HG03378 (cell line): ENCODE results near the gene DNAJA4.

ENCODE experiments used
- ATAC-seq: cut with Tn5 transposase; IDR thresholded peaks from one replicate; pipeline ENCODE4 v1.9.1; 2021; ENCODE audit warnings: mild to moderate bottlenecking, moderate library complexity; ENCODE audit not compliant: unreplicated experiment

Gene DNAJA4

DNA sequence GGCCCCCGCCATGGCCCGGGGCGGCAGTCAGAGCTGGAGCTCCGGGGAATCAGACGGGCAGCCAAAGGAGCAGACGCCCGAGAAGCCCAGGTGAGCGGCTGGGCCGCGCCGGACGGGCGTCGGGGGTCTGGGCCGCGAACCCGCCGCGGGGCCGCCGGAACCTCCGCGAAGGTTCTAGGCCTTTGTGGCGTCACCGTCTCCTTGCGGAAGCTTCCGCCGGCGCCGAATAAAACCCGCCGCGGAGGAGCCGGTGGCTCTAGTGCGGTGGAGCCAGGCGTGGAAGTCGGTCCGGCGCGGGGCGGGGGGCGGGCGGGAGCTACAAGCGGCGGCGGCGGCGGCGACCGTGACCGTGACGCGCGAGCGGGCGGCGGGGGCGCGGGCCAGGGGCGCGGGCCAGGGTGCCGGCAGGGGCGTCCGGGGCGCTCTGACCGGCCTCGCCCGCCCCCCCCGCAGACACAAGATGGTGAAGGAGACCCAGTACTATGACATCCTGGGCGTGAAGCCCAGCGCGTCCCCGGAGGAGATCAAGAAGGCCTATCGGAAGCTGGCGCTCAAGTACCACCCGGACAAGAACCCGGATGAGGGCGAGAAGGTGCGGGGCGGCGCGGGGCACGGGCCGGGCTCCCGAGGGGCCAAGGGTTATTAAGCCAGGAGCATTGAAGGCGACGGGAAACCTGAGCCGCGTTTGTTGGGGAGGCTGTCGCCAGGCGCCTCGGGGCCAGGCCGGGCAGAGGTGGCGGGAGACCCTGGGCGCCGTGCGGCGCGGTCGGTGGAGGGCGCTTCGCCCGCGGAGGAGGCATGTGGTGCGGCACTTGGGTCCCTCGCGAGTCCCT is at the start of gene DNAJA4:
TSS of gene DNAJA4 (plus strand) at position 259 of the 833 bp plus-strand sequence. CDS start at position 461, 202 bp downstream.
- no peak for ATAC-seq

- ATAC-seq, result no peak
These were observed 47.9 kb upstream of the DNAJA4 start for GRCh38 chr15:78216276-78217104.

GRCh38 chr15:78220713-78221112 is 43.6 kb upstream of the DNAJA4 start:
- no peak for ATAC-seq

- no peak for ATAC-seq
These were observed 41.5 kb upstream of the DNAJA4 start for GRCh38 chr15:78222745-78223395.

- no peak for ATAC-seq
These were observed 40.9 kb upstream of the DNAJA4 start for GRCh38 chr15:78223396-78224022.

GRCh38 chr15:78224023-78224411 is 40.3 kb upstream of the DNAJA4 start:
- ATAC-seq, result no peak

GRCh38 chr15:78225783-78226541 is 38.4 kb upstream of the DNAJA4 start:
- ATAC-seq, result no peak

GRCh38 chr15:78228356-78228996 is 35.9 kb upstream of the DNAJA4 start:
- ATAC-seq, result no peak

DNA sequence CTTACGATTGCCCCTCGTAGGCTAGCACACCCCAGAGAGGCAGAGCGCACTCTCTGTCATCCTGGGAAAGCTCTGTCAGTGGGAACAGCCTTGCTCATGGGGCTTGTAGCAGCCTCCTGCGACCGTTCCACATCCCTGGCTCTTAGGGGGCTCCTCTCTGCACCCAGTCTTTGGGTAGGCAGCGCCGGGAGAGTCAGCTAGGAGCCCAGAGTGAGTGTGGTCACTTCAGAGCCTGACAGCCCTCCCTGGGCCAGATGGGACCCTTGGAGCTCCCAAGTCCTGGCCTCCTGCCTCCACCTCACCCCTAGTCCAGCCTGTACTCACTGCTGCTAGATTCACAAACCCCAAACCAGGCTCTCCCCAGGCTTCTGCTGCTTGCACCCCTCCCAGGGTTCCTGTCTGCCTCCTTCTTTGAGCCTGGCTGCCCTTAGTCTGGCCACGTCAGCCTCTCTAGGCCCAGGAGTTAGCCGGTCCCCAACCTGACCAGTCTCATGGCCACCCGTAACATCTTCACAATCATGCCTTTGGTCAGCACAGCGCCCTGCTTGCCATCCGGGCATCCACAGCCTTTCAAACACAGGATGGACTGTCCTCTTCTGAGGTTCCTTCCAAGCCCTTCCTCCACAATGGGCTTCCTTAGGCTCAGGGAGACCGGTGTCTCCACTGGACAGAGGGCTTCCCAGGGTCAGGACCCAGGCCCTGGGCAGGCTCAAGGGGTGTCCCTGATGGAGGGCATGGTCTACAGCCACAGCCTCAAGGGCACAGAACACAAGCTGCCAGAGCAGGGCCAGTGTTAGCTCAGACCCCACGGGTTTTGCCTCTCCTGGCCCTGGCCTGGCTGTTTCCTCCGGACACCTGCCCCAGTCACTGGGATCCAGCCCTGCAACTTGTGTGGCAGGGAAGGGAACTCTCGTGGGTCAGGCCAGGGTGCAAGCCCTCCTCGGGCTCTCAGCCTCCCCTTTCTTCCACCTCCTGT is 34.6 kb upstream of the DNAJA4 start:
- no peak for ATAC-seq

DNA sequence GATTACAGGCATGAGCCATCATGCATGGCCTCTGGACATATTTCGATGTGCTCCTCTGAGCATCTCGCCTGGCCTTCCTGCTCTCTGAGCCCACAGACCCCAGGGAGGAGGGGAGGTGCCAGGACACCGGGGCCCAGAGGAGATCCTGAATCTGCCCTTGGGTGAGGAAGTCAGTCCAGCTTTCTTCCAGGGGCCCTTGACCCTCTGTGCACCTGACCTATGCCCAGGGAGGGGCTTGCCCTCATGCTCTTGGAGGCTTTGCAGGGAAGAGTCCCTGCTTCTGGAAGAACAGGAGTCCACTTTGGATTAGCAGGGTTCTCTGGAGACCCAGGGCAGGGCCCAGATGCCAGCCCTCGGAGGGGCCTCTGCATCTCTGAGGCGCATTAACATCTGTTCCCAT is 31.4 kb upstream of the DNAJA4 start:
- no peak for ATAC-seq

GRCh38 chr15:78233496-78233895 is 30.9 kb upstream of the DNAJA4 start:
- no peak for ATAC-seq

DNA sequence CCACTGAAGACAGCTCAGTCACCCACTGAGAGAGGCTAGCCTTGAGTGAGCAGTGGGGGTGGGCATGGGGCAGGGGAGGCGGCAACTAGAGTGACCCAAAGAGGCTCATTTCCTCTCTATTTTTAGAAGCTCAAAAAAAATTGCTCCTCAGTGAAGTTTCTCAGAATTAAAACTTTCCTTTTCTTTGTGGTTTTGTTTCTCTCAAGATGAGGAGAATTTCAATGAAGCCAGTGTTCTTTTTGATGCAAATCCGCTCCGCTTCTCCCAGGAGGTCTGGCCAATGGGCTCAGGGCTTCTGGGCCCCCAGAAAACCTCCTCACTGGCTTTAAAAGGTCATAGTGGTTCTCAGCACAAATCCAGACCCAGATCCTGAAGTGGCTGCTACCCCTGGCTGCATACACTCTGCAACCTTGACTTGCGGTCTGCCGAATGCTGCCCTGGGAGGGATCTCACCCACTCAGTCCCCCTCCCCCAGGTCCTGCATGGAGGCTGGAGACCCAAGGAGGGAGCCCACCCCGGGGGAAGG is 29.8 kb upstream of the DNAJA4 start, which contains the start of gene ACSBG1:
TSS of gene ACSBG1 (minus strand) at position 51 of the 526 bp plus-strand sequence. CDS start 64 bp downstream, outside the sequence.
- no peak for ATAC-seq

- no peak for ATAC-seq
These were observed 27.9 kb upstream of the DNAJA4 start for GRCh38 chr15:78236491-78236890.

DNA sequence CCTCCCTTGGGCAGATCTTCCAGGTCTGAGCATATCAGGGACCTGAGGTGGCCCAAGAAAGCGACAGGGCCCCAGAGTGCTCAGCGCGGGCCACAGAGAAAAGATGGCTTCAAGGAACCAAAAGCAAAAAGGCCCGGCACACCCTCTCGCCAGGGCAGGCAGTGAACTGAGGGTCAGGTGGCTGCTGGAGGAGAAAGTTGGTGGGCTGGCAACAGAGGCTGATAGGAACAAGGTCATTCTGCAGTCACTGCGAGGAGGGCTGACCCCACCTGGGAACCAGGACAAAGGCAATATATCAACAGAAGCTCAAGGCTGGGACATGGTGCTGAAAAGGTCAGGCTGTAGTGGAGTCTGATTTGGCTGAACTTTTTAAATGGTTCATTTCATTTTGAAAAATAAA is 27.2 kb upstream of the DNAJA4 start:
- ATAC-seq, result no peak

- no peak for ATAC-seq
These were observed 24.6 kb upstream of the DNAJA4 start for GRCh38 chr15:78239811-78240210.

DNA sequence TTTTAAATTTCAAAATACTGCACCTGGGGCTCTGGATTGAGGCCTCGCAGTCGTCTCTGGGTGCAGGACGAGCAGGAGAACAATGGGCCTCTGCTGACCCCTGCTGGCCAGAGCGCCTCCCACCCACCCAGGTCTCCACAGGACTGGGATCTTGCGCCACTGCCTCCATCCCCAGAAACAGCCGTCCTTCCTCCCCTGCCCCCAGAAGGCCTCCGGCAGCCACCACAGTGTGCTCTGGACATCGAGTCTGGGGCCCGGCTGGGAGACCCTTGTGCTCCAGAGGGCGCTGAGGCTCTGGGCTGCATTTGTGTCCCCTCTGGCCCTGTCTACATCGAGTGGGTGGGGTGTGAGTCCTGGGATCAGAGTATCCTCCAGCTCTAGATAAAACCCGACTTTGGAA is 23.3 kb upstream of the DNAJA4 start:
- no peak for ATAC-seq

GRCh38 chr15:78242128-78242527 is 22.2 kb upstream of the DNAJA4 start:
- ATAC-seq, result no peak

- ATAC-seq, result no peak
These were observed 21.3 kb upstream of the DNAJA4 start for GRCh38 chr15:78243058-78243457.
